WI38 (cell line): ENCODE data around the gene HSPA1L.
"Not testable (repeated sequence)": the region's sequence is repeated elsewhere in the genome, so short reads cannot be mapped to it uniquely, and the experiment has no call there.

ENCODE experiments used
- H3K4me3 ChIP-seq: 2 replicates; pipeline ENCODE4 v1.5.1; 2011; ENCODE audit warnings: low read depth, mild to moderate bottlenecking, control low read depth, low read length
- TF ChIP-seq, protein P1 (sequence below): IDR thresholded peaks from 2 replicates; pipeline ENCODE4 v1.5.1; 2012; ENCODE audit warnings: low read depth, mild to moderate bottlenecking, control low read depth, low read length

The HSPA1L gene

DNA sequence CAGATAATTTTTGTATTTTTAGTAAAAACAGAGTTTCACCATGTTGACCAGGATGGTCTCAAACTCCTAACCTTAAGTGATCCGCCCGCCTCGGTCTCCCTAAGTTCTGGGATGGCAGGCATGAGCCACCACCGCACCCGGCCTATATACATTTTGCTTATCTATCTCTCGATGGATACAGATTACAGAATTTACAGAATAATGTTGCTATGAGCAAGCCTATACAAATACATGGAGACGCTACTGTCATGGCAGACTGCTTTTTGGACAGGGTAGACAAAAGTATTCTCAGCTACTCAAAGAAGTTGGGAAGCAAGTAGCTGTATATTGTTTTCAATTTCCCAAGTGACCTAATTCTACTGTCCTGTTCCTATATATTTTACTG is 1.6 kb downstream of the HSPA1L start:
- TF ChIP-seq, protein P1, sequence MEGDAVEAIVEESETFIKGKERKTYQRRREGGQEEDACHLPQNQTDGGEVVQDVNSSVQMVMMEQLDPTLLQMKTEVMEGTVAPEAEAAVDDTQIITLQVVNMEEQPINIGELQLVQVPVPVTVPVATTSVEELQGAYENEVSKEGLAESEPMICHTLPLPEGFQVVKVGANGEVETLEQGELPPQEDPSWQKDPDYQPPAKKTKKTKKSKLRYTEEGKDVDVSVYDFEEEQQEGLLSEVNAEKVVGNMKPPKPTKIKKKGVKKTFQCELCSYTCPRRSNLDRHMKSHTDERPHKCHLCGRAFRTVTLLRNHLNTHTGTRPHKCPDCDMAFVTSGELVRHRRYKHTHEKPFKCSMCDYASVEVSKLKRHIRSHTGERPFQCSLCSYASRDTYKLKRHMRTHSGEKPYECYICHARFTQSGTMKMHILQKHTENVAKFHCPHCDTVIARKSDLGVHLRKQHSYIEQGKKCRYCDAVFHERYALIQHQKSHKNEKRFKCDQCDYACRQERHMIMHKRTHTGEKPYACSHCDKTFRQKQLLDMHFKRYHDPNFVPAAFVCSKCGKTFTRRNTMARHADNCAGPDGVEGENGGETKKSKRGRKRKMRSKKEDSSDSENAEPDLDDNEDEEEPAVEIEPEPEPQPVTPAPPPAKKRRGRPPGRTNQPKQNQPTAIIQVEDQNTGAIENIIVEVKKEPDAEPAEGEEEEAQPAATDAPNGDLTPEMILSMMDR, result no peak
- H3K4me3 ChIP-seq, result no peak overlapping the region

DNA sequence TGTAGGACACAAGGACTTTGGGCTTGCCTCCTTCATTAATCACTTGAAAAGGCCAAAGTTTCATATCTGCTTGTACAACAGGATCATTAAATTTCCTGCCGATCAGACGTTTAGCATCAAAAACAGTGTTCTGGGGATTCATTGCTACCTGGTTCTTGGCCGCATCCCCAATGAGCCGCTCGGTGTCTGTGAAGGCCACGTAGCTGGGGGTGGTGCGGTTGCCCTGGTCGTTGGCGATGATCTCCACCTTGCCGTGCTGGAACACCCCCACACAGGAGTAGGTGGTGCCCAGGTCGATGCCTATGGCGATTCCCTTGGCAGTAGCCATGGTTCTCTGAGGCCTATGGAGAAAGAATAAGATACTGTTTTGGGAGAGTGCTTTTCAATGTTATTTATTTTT is 3.4 kb downstream of the HSPA1L start:
- TF ChIP-seq, protein P1, result no peak
- no peak overlapping the region for H3K4me3 ChIP-seq

DNA sequence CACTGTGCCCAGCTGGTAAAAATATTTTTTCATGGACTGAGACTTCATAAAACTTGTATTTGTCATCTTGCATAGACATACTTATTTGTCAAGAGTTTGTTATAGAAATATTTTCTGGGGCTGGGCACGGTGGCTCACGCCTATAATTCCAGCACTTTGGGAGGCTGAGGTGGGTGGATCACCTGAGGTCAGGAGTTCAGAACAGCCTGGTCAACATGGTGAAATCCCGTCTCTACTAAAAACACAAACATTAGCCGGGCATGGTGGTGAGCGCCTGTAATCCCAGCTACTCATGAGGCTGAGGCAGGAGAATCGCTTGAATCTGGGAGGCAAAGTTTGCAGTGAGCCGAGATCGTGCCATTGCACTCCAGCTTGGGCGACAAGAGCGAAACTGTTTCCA is 6.5 kb downstream of the HSPA1L start:
- not testable (repeated sequence) for H3K4me3 ChIP-seq

DNA sequence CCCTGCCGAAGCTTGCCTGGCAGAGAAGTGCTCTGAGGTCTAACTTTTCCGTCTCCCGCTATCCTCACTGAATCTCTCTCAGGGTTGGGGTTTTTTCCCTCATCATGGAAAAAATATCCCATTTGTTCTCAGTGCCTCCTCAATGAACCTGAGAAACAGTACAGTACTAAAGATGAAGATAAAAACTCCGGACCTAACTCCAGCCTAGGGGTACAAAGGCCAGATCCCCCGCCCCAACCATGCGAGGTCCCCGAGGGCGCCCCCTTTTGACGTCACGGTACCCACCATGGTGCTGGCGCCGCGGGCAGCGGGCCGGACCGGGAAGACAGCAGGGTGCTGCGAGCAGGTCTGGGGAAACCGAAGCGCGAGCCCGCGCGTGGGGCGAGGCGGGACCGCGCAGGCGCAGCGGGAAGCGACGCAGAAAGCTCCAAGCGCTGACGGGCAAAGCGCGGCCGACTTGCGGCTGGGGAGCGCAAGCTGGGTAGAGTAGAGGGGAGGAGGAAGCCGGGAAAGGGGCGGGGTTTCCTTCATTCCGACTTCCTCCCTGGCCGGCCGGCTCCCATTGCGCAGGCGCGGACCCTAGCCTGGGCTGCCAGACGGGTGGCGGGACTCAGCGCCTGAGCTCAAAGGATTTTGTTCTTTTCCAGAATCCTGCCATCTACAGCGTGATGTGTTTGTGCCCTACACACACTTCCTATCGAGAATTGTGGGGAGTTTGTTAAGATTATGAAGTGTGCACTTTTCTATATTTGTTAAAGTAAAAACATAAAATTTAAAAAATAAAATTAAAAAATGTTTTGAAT is 8.4 kb downstream of the HSPA1L start, which contains the start of gene LSM2:
TSS of gene LSM2 (minus strand) at position 497 of the 803 bp plus-strand sequence. CDS start at position 288, 209 bp downstream.
- peak within 1 kb of the TSS; percentile 70 for H3K4me3 ChIP-seq
- TF ChIP-seq, protein P1, result 0 out of 2 replicates have a peak, but pooled peaks have one; percentile 7

DNA sequence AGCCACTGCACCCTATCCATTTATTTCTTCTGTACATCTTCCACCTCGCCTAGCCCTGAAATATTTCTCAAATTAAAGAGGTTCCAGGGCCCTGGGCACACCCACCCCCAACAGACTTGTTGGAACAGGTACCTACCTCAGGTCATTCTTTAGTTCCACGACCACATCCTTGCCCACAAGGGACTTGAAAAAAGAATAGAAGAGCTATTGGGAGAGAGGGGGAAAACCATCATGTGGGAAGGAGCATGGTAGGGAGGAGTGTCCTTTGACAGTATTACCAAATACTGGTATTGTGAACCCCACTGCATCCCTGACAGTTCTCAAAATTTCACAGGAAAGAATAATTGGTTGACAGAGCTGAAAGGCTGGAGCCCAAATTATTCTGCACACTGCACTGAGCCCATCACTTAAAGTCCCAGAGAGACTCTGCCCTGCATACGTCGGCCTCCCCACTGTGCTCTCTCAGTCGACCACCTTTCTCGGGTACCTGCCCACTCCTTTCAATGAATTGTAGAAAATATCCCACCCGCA is 9.1 kb downstream of the HSPA1L start:
- TF ChIP-seq, protein P1, result no peak

DNA sequence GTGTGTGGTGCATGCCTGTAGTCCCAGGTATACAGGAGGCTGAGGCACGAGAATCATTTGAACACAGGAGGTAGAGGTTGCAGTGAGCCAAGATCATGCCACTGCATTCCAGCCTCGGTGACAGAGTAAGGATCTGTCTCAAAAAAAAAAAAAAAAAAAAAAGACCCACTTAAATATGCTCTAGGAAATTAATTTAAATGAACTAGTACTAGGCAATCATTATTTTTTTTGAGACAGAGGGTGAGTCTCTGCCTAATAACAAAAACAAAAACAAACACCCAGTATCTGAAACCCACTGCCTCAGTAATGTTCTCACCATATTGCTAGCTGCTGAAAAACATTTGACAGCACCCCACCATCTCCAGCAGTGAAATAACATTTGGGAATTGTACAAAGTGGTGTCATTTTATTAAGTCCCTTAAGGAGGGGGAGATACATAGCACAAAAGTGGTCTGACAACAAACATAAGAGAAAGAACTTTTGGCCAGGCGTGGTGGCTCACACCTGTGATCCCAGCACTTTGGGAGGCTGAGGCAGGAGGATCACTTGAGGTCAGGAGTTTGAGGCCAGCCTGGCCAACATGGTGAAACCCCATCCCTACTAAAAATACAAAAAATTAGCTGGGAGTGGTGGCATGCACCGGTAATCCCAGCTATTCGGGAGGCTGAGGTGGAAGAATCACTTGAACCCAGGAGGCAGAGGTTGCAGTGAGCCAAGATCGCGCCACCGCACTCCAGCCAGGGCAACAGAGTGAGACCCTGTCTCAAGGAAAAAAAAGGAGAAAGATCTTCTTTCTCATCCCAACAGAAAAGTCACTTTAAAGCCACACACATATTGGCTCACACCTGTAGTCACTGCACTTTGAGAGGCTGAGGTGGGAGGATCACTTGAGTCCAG is 13.8 kb downstream of the HSPA1L start:
- H3K4me3 ChIP-seq, result not testable (repeated sequence)

More for the DNA sequence above, 9.1 kb downstream of the HSPA1L start:
- H3K4me3 ChIP-seq, result peak overlapping the region; percentile 70

DNA sequence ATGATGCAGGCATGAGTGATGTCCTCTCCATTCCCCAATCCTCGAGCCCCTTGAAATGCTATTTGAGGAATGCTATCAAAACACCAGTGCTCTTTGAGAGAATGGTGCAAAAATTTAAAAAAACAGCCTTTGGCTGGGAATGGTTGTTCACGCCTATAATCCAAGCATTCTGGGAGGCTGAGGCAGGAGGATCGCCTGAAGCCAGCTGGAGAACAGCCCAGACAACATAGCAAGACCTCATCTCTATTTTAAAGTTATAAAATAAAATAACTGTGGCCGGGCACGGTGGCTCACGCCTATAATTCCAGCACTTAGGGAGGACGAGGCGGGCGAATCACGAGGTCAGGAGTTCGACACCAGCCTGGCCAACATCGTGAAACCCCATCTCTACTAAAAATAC is 15.3 kb downstream of the HSPA1L start:
- TF ChIP-seq, protein P1, result no peak
- no peak overlapping the region for H3K4me3 ChIP-seq

DNA sequence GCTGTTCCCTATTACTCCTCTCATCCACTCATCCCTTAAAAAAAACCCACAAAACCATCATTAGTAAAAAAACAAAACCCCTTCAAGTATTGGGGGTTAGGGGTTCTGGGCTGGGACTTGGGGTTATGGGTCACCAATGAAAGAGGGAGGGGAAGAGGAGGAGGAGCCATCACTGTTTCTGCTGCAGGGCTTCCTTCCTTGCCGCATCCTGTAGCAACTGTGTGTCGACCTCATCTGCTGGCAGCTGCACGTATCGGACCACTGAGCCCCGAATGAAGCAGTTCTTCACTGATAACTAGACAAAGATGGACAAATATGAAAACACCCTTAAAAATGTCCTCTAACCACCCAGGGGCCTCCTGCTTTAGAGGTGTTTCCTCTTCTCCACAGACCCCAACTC is 17.5 kb downstream of the HSPA1L start:
- TF ChIP-seq, protein P1, result no peak
- no peak overlapping the region for H3K4me3 ChIP-seq
